OCI-LY3 (cell line): Measurements from ENCODE around the gene ESD.
A peak's percentile ranks its signal among the peaks of the same experiment; 100 is the strongest.

Source experiments
- H2AFZ ChIP-seq: fragments of 200-600, 300-600 bp; shearing (Covaris generic); 2 replicates; pipeline ENCODE4 v1.6.0; 2014; ENCODE audit warnings: antibody characterized with exemption, low read depth, low read length
- H3K27ac ChIP-seq: fragments of 200-600, 300-600 bp; sonication (generic); 2 replicates; pipeline ENCODE4 v1.5.1; 2014; ENCODE audit warnings: mild to moderate bottlenecking, low read length, moderate library complexity, mixed read lengths
- H3K27me3 ChIP-seq: fragments of 200-600, 300-600 bp; sonication (generic); 2 replicates; pipeline ENCODE4 v1.6.1; 2014; ENCODE audit warnings: low read depth, low read length, mixed read lengths
- H3K36me3 ChIP-seq: fragments of 200-600, 300-600 bp; sonication (generic); replicated peaks from 2 replicates; pipeline ENCODE3; 2014; ENCODE audit warnings: low read depth, low read length, mixed read lengths
- H3K4me1 ChIP-seq: fragments of 300-600, 200-600 bp; sonication (generic); 2 replicates; pipeline ENCODE4 v1.6.1; 2014; ENCODE audit warnings: low read length, mixed read lengths
- H3K4me2 ChIP-seq: fragments of 200-600, 300-600 bp; sonication (generic); 2 replicates; pipeline ENCODE4 v1.6.1; 2014; ENCODE audit warnings: low read length, mixed read lengths
- H3K4me3 ChIP-seq: fragments of 300-600, 200-600 bp; sonication (generic); 2 replicates; pipeline ENCODE4 v1.5.1; 2014; ENCODE audit warnings: antibody characterized with exemption, mild to moderate bottlenecking, low read length, moderate library complexity
- H3K79me2 ChIP-seq: fragments of 300-600, 200-600 bp; shearing (Covaris generic); 2 replicates; pipeline ENCODE4 v1.6.1; 2014; ENCODE audit warnings: mild to moderate bottlenecking, low read length, mixed read lengths
- H3K9ac ChIP-seq: fragments of 300-600, 200-600 bp; shearing (Covaris generic); 2 replicates; pipeline ENCODE4 v1.6.0; 2014; ENCODE audit warnings: mild to moderate bottlenecking, low read length, moderate library complexity
- H3K9me3 ChIP-seq: fragments of 200-600, 300-600 bp; shearing (Covaris generic); 2 replicates; pipeline ENCODE4 v1.6.1; 2014; ENCODE audit warnings: low read length, mixed read lengths; ENCODE audit not compliant: insufficient read depth
- H4K20me1 ChIP-seq: fragments of 200-600, 300-600 bp; sonication (generic); 2 replicates; pipeline ENCODE4 v1.6.1; 2016; ENCODE audit warnings: low read length, mixed read lengths; ENCODE audit not compliant: insufficient read depth
- EZH2phosphoT487 ChIP-seq: fragments of 200-600 bp; shearing (Covaris generic); IDR thresholded peaks from 2 replicates; pipeline ENCODE4 v1.6.1; 2018; ENCODE audit warnings: antibody characterized with exemption, mixed run types, low read depth
- TF ChIP-seq, protein P1 (sequence below): fragments of 200-600, 300-600 bp; sonication (generic); IDR thresholded peaks from 2 replicates; pipeline ENCODE4 v1.5.1; 2014; ENCODE audit warnings: antibody characterized with exemption, low read length, low read depth

ESD gene

DNA sequence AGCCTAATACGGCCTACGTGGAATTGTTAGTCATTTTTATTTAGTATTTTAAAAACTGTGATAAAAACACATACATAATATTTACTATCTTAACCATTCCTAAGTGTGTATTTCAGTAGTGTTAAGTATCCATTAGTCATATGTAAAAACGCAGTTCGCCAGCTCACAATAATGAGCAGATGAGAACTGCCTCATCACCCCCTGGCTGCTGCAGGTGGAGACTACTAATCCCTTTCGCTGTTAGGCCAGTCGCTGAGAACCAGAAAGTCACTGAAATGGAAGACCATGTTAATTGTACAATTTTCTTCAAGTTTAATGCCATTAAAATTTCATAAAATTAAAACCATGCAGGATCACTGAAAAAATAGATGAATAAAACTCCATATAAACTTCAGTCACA, 1.6 kb downstream of the ESD start:
- H3K36me3 ChIP-seq: peaks cover 22% of the 10 kb centered on the region
- H2AFZ ChIP-seq: no peak overlapping the region
- H3K4me2 ChIP-seq: peak overlapping the region; percentile 71
- H3K4me1 ChIP-seq: peaks cover 21% of the 10 kb centered on the region
- H3K9me3 ChIP-seq: no peaks in the 10 kb centered on the region
- H3K9ac ChIP-seq: 0 out of 2 replicates have a peak overlapping the region, but pooled peaks have one; percentile 98
- no peaks in the 10 kb centered on the region for H3K27me3 ChIP-seq
- peaks cover 49% of the 10 kb centered on the region for H3K79me2 ChIP-seq
- H3K4me3 ChIP-seq: no peak overlapping the region
- no peaks in the 10 kb centered on the region for H4K20me1 ChIP-seq
- H3K27ac ChIP-seq: no peak overlapping the region
- no peak for TF ChIP-seq EZH2phosphoT487
- TF ChIP-seq, protein P1, sequence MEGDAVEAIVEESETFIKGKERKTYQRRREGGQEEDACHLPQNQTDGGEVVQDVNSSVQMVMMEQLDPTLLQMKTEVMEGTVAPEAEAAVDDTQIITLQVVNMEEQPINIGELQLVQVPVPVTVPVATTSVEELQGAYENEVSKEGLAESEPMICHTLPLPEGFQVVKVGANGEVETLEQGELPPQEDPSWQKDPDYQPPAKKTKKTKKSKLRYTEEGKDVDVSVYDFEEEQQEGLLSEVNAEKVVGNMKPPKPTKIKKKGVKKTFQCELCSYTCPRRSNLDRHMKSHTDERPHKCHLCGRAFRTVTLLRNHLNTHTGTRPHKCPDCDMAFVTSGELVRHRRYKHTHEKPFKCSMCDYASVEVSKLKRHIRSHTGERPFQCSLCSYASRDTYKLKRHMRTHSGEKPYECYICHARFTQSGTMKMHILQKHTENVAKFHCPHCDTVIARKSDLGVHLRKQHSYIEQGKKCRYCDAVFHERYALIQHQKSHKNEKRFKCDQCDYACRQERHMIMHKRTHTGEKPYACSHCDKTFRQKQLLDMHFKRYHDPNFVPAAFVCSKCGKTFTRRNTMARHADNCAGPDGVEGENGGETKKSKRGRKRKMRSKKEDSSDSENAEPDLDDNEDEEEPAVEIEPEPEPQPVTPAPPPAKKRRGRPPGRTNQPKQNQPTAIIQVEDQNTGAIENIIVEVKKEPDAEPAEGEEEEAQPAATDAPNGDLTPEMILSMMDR: no peak

GRCh38 chr13:46783504-46783903, 13.5 kb downstream of the ESD start:
- Histone ChIP-seq H3K4me3 (no peak overlapping the region), H2AFZ (no peak overlapping the region), H4K20me1 (no peaks in the 10 kb centered on the region), H3K27ac (no peak overlapping the region), H3K27me3 (no peaks in the 10 kb centered on the region), H3K9me3 (no peaks in the 10 kb centered on the region), H3K79me2 (no peaks in the 10 kb centered on the region), H3K4me1 (no peaks in the 10 kb centered on the region), H3K9ac (no peak overlapping the region), H3K36me3 (peaks cover 80% of the 10 kb centered on the region), H3K4me2 (no peak overlapping the region)
- TF ChIP-seq EZH2phosphoT487: no peak
- TF ChIP-seq, protein P1: no peak

DNA sequence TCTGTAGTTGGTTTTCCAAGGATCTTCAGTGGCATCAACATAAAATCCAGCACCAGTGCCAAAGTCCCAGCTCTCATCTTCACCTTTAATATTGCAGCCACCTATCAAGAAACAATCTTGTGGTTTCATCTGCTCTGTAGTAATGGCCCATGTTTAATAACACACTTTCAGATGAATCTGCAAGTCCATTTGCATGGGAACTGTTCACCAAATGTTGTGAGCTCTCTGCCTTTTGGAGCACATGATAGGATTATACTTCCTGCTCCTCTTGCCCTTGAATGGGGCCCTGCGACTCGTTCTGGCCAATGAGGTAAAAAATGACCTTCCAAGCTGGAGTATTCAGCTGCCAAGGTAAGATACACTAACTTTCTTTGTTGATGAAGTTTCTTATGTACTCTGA, 14.3 kb downstream of the ESD start:
- TF ChIP-seq EZH2phosphoT487: no peak
- TF ChIP-seq, protein P1: no peak
- Histone ChIP-seq H4K20me1 (no peaks in the 10 kb centered on the region), H3K79me2 (no peaks in the 10 kb centered on the region), H3K9ac (no peak overlapping the region), H3K9me3 (no peaks in the 10 kb centered on the region), H3K27ac (no peak overlapping the region), H3K27me3 (no peaks in the 10 kb centered on the region), H2AFZ (no peak overlapping the region), H3K4me3 (no peak overlapping the region), H3K36me3 (peaks cover 79% of the 10 kb centered on the region), H3K4me2 (no peak overlapping the region), H3K4me1 (no peaks in the 10 kb centered on the region)

GRCh38 chr13:46782066-46782465, 14.9 kb downstream of the ESD start:
- Histone ChIP-seq H3K4me2 (no peak overlapping the region), H3K27ac (no peak overlapping the region), H4K20me1 (no peaks in the 10 kb centered on the region), H3K9ac (no peak overlapping the region), H3K9me3 (no peaks in the 10 kb centered on the region), H3K27me3 (no peaks in the 10 kb centered on the region), H3K4me3 (no peak overlapping the region), H2AFZ (no peak overlapping the region), H3K36me3 (peaks cover 81% of the 10 kb centered on the region), H3K79me2 (no peaks in the 10 kb centered on the region), H3K4me1 (no peaks in the 10 kb centered on the region)
- TF ChIP-seq, protein P1: no peak
- TF ChIP-seq EZH2phosphoT487: no peak
